ENCODE results near the gene HECW1.

DNA sequence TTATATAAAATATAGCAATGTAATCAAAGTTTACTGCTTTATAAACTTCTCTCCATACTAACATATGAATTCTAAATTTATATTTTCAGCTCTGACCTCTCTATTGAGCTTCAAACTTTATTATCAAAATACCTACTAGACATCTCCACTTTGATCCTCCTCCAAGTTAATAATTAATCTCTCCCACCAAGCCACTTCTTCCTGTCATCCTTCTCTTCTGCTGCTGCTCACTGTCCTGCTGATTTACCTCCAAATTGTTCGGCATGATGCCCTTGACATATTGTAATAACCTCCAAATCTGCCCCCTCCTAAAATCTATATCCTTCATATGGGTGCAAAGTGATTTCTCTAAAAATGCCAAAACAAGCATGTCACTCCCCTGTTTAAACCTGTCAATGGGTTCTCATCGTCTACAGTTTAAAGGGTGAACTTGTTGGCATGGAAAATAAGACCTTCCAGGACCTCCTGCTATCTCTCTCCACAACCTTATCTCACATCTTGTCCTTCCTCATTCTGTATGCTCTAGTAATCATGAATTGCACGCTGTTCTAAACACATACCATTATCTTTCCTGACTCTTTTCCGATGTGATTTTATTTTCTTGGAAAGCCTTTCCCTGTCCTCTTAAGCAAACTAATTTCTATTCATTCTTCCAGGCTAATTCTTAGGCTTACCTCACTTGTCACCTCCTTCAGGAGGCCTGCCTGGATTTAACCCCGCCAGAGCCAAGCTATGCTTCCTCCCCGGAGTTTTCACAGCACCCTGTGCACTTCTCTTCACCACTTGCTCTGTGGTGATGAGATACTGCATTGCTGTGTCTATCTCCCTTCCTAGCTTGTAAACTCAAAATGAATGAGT is 418.3 kb downstream of the HECW1 start:
- TF ChIP-seq, protein P1, sequence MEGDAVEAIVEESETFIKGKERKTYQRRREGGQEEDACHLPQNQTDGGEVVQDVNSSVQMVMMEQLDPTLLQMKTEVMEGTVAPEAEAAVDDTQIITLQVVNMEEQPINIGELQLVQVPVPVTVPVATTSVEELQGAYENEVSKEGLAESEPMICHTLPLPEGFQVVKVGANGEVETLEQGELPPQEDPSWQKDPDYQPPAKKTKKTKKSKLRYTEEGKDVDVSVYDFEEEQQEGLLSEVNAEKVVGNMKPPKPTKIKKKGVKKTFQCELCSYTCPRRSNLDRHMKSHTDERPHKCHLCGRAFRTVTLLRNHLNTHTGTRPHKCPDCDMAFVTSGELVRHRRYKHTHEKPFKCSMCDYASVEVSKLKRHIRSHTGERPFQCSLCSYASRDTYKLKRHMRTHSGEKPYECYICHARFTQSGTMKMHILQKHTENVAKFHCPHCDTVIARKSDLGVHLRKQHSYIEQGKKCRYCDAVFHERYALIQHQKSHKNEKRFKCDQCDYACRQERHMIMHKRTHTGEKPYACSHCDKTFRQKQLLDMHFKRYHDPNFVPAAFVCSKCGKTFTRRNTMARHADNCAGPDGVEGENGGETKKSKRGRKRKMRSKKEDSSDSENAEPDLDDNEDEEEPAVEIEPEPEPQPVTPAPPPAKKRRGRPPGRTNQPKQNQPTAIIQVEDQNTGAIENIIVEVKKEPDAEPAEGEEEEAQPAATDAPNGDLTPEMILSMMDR (IDR thresholded peaks at IDR 0.05; ENCODE audit: low read depth, low read length, missing input control) = no peak
- TF ChIP-seq, protein P2, sequence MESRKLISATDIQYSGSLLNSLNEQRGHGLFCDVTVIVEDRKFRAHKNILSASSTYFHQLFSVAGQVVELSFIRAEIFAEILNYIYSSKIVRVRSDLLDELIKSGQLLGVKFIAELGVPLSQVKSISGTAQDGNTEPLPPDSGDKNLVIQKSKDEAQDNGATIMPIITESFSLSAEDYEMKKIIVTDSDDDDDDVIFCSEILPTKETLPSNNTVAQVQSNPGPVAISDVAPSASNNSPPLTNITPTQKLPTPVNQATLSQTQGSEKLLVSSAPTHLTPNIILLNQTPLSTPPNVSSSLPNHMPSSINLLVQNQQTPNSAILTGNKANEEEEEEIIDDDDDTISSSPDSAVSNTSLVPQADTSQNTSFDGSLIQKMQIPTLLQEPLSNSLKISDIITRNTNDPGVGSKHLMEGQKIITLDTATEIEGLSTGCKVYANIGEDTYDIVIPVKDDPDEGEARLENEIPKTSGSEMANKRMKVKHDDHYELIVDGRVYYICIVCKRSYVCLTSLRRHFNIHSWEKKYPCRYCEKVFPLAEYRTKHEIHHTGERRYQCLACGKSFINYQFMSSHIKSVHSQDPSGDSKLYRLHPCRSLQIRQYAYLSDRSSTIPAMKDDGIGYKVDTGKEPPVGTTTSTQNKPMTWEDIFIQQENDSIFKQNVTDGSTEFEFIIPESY (IDR thresholded peaks at IDR 0.05) = no peak
- TF ChIP-seq, protein P3, sequence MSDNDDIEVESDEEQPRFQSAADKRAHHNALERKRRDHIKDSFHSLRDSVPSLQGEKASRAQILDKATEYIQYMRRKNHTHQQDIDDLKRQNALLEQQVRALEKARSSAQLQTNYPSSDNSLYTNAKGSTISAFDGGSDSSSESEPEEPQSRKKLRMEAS (IDR thresholded peaks at IDR 0.05) = no peak
- TF ChIP-seq SP1 (IDR thresholded peaks at IDR 0.05) = no peak
- TF ChIP-seq HNF4G (IDR thresholded peaks at IDR 0.05) = no peak
- TF ChIP-seq NR2F2 (IDR thresholded peaks at IDR 0.05) = no peak
